ENCODE data around the gene CCNH.

The CCNH gene

GRCh38 chr5:87354496-87354895 lies 58.2 kb downstream of the CCNH start:
- no peak for DNase-seq

GRCh38 chr5:87347841-87348240 lies 64.9 kb downstream of the CCNH start:
- DNase-seq, result no peak

GRCh38 chr5:87347272-87347671 lies 65.5 kb downstream of the CCNH start:
- DNase-seq, result no peak

All from NCI-H345 (cell line).